Endothelial cell of umbilical vein (primary cell): ENCODE results near the gene DGCR6. TPM values are rescaled to one million over a fixed set of nuclear protein-coding genes. Genes with fewer than 3 reads are reported as not detected.
"Not testable (repeated sequence)": the region's sequence is repeated elsewhere in the genome, so short reads cannot be mapped to it uniquely, and the experiment has no call there.

ENCODE experiments used
- BruUV-seq: library from RNA; stranded (reverse); fragments of 400-500 nt; replicated peaks from 2 replicates; lab custom pipeline; 2021; lab: Mats Ljungman, UMichigan
- CTCF ChIA-PET: fragments of 300-600, 350-600 bp; sonication (Branson Sonifier 250); formaldehyde crosslinking; loops from one replicate; lab custom pipeline; 2021; ENCODE audit warnings: antibody characterized with exemption, inconsistent platforms; lab: Charles Lee
- POLR2A ChIA-PET: fragments of 300-600, 350-600 bp; sonication (Branson Sonifier 250); formaldehyde crosslinking; loops from one replicate; lab custom pipeline; 2021; ENCODE audit warnings: antibody characterized with exemption, inconsistent platforms; lab: Charles Lee
- DNase-seq: peaks from one replicate; pipeline ENCODE4 v3.0.0-alpha.2; 2011; ENCODE audit warnings: low read depth, low spot score
- FAIRE-seq: peaks from 2 replicates; lab custom pipeline; 2011; peaks lifted over from hg19 to GRCh38; lab: Jason Lieb, UNC
- H2AFZ ChIP-seq: 2 replicates; pipeline ENCODE4 v1.6.0; 2012; ENCODE audit warnings: low read depth, low read length, control low read depth, inconsistent platforms
- H3K27ac ChIP-seq: 2 replicates; pipeline ENCODE4 v1.5.1; 2011; ENCODE audit warnings: low read depth, mild to moderate bottlenecking, control low read depth, low read length, moderate library complexity; ENCODE audit not compliant: insufficient read depth
- H3K27me3 ChIP-seq, 2 experiments: 2 replicates each; pipeline versions ENCODE4 v1.6.0 to v1.6.1; 2011; ENCODE audit warnings: low read length in 2 of 2, mixed read lengths in 1 of 2; ENCODE audit not compliant: control insufficient read depth in 2 of 2, insufficient read depth in 2 of 2
- H3K36me3 ChIP-seq, 2 experiments: 2 replicates in 1 of 2; 3 replicates in 1 of 2; pipeline ENCODE4 v1.5.1; 2011; ENCODE audit warnings: low read length in 2 of 2, mild to moderate bottlenecking in 1 of 2, moderate library complexity in 1 of 2; ENCODE audit not compliant: control insufficient read depth in 2 of 2, insufficient read depth in 2 of 2; ENCODE audit errors: extremely low read depth in 1 of 2
- H3K4me1 ChIP-seq: 3 replicates; pipeline ENCODE4 v1.5.1; 2011; ENCODE audit warnings: mild to moderate bottlenecking, low read length; ENCODE audit not compliant: control insufficient read depth, insufficient read depth; ENCODE audit errors: extremely low read depth
- H3K4me2 ChIP-seq: 2 replicates; pipeline ENCODE4 v1.6.1; 2011; ENCODE audit warnings: low read length, control low read depth, mixed read lengths; ENCODE audit not compliant: insufficient read depth
- H3K4me3 ChIP-seq, 3 experiments: fragments of 200-600 bp in 1 of 3; sonication (generic), shearing (Covaris generic) in 1 of 3; replicated peaks in 1 of 3; 2 replicates each; pipeline ENCODE4 v1.5.1; 2011 to 2016; ENCODE audit warnings: control low read depth in 3 of 3, low read length in 3 of 3, mild to moderate bottlenecking in 2 of 3, inconsistent platforms in 1 of 3, low read depth in 1 of 3, moderate library complexity in 1 of 3; ENCODE audit not compliant: insufficient read depth in 1 of 3
- H3K79me2 ChIP-seq: 2 replicates; pipeline ENCODE4 v1.6.0; 2012; ENCODE audit warnings: low read length, inconsistent platforms; ENCODE audit not compliant: control insufficient read depth, insufficient read depth
- H3K9ac ChIP-seq: replicated peaks from 2 replicates; pipeline ENCODE3; 2011; ENCODE audit warnings: low read length, control low read depth; ENCODE audit not compliant: insufficient read depth; ENCODE audit errors: extremely low read depth
- H3K9me1 ChIP-seq: replicated peaks from 3 replicates; pipeline ENCODE4 v1.6.0; 2011; ENCODE audit warnings: mild to moderate bottlenecking, low read length; ENCODE audit not compliant: control insufficient read depth, insufficient read depth; ENCODE audit errors: extremely low read depth
- H3K9me3 ChIP-seq: replicated peaks from 2 replicates; pipeline ENCODE4 v1.5.1; 2012; ENCODE audit warnings: low read length, inconsistent platforms; ENCODE audit not compliant: control insufficient read depth, insufficient read depth
- H4K20me1 ChIP-seq: replicated peaks from 2 replicates; pipeline ENCODE3; 2011; ENCODE audit warnings: mild to moderate bottlenecking, low read length; ENCODE audit not compliant: control insufficient read depth, insufficient read depth; ENCODE audit errors: extremely low read depth
- EZH2 ChIP-seq: IDR thresholded peaks from 2 replicates; pipeline ENCODE4 v1.6.1; 2012; ENCODE audit warnings: borderline replicate concordance, low read depth, mild to moderate bottlenecking, moderate library complexity, low read length, inconsistent platforms; ENCODE audit not compliant: severe bottlenecking
- FOS ChIP-seq: IDR thresholded peaks from 2 replicates; pipeline ENCODE4 v1.6.1; 2011; ENCODE audit warnings: mild to moderate bottlenecking, low read length, moderate library complexity, borderline replicate concordance; ENCODE audit not compliant: insufficient read depth
- GATA2 ChIP-seq: IDR thresholded peaks from 2 replicates; pipeline ENCODE4 v1.7.0; 2011; ENCODE audit warnings: low read depth, mild to moderate bottlenecking, moderate library complexity, mixed read lengths, low read length; ENCODE audit not compliant: insufficient read length, insufficient read depth
- JUN ChIP-seq: IDR thresholded peaks from 2 replicates; pipeline ENCODE4 v1.6.1; 2011; ENCODE audit warnings: borderline replicate concordance, low read depth; ENCODE audit not compliant: insufficient read length, insufficient read depth
- MAX ChIP-seq: IDR thresholded peaks from 2 replicates; pipeline ENCODE4 v1.6.1; 2011; ENCODE audit not compliant: insufficient read depth, insufficient read length
- MYC ChIP-seq: IDR thresholded peaks from one replicate; pipeline ENCODE4 v1.6.1; 2011; ENCODE audit warnings: mild to moderate bottlenecking, low read depth, low read length
- POLR2A ChIP-seq: IDR thresholded peaks from 2 replicates; pipeline ENCODE4 v1.6.1; 2012; ENCODE audit warnings: low read depth, mild to moderate bottlenecking, control low read depth, low read length
- POLR2AphosphoS5 ChIP-seq: IDR thresholded peaks from 2 replicates; pipeline ENCODE4 v1.6.1; 2012; ENCODE audit warnings: low read depth, mild to moderate bottlenecking, control low read depth, low read length, moderate library complexity; ENCODE audit not compliant: insufficient read depth
- dilution Hi-C: fragments of 300-500 bp; cut with MboI; formaldehyde crosslinking; loops from one replicate; pipeline ENCODE4 v1.15.0; 2019; ENCODE audit warnings: low sequenced_read_pairs; ENCODE audit not compliant: extremely low pct_ligation_motif_present
- intact Hi-C: fragments of 100-400 bp; cut with micrococcal nuclease; formaldehyde crosslinking; loops from one replicate; pipeline ENCODE4 v1.10.0; 2022
- polyA plus RNA-seq, 4 experiments: library from polyadenylated mRNA; depleted of rRNA in 3 of 4; stranded (reverse) in 3 of 4; unstranded in 1 of 4; fragments of >200 nt; gene quantifications; 2 replicates each; pipeline versions ENCODE4 v1.2.1 to v1.2.3, GENCODE V29; 2011 to 2012; ENCODE audit warnings: missing spikeins in 1 of 4
- total RNA-seq: library from RNA; stranded (reverse); gene quantifications from 2 replicates; pipeline ENCODE4 v1.2.3, GENCODE V29; 2021
- TF ChIP-seq, protein P1 (sequence below), 2 donors: IDR thresholded peaks; 1 replicate in 1 of 2; 2 replicates in 1 of 2; pipeline ENCODE4 v1.5.1; 2011; ENCODE audit warnings: low read length in 2 of 2, mild to moderate bottlenecking in 2 of 2, moderate library complexity in 2 of 2, control low read depth in 1 of 2, inconsistent platforms in 1 of 2, low read depth in 1 of 2; ENCODE audit not compliant: insufficient read depth in 1 of 2; ENCODE audit errors: extremely low read depth in 1 of 2

Gene DGCR6
- total and polyA plus RNA-seq, 2 donors (not counting 3 experiments of a cell fraction or from before 2014, with no cell fraction given), result 0.95 to 1.1 TPM

GRCh38 chr22:18935889-18936529 lies 29.9 kb downstream of the DGCR6 start, which contains the start of gene PRODH:
Gene PRODH, minus strand, starts transcription at chr22:18936293. Its CDS starts 6 bp downstream, at chr22:18936287.
- TF ChIP-seq EZH2 (no peak), GATA2 (no peak), MAX (no peak), FOS (no peak), POLR2AphosphoS5 (no peak), POLR2A (no peak), MYC (no peak), JUN (no peak)
- TF ChIP-seq, protein P1, sequence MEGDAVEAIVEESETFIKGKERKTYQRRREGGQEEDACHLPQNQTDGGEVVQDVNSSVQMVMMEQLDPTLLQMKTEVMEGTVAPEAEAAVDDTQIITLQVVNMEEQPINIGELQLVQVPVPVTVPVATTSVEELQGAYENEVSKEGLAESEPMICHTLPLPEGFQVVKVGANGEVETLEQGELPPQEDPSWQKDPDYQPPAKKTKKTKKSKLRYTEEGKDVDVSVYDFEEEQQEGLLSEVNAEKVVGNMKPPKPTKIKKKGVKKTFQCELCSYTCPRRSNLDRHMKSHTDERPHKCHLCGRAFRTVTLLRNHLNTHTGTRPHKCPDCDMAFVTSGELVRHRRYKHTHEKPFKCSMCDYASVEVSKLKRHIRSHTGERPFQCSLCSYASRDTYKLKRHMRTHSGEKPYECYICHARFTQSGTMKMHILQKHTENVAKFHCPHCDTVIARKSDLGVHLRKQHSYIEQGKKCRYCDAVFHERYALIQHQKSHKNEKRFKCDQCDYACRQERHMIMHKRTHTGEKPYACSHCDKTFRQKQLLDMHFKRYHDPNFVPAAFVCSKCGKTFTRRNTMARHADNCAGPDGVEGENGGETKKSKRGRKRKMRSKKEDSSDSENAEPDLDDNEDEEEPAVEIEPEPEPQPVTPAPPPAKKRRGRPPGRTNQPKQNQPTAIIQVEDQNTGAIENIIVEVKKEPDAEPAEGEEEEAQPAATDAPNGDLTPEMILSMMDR (IDR thresholded peaks at IDR 0.05; ENCODE audit: extremely low read depth in 1 of 2, insufficient read depth in 1 of 2, low read depth in 1 of 2, low read length in 2 of 2), result no peak
- Histone ChIP-seq H2AFZ (no peak within 1 kb of the TSS), H3K9me3 (no peaks in the 10 kb centered on the region), H3K27me3 (peaks cover 0 to 2% of the 10 kb centered on the region in 2 experiments), H3K4me1 (no peaks in the 10 kb centered on the region), H3K9ac (no peak within 1 kb of the TSS), H4K20me1 (no peaks in the 10 kb centered on the region), H3K27ac (no peak within 1 kb of the TSS), H3K4me3 (no peak within 1 kb of the TSS), H3K79me2 (no peaks in the 10 kb centered on the region), H3K9me1 (no peaks in the 10 kb centered on the region), H3K4me2 (no peak within 1 kb of the TSS), H3K36me3 (no peaks in the 10 kb centered on the region)
- dilution Hi-C loops, result no loop called here
- ChIA-PET POLR2A (no interaction called here), CTCF (interaction anchor here (0.8 kb wide), 1 partner anchor 1434 kb away, joined by 3 read pairs; no protein-coding TSS in a partner anchor)
- FAIRE-seq, result no peak
- BruUV-seq, result no TSS peak
- intact Hi-C loops, result no loop called here
- DNase-seq, result no peak

- intact Hi-C loops, POLR2A ChIA-PET, H3K4me3 ChIP-seq, H3K9ac ChIP-seq, FAIRE-seq, H4K20me1 ChIP-seq, CTCF ChIA-PET, H3K9me3 ChIP-seq, dilution Hi-C loops, DNase-seq, H2AFZ ChIP-seq, H3K36me3 ChIP-seq, H3K27me3 ChIP-seq, H3K4me2 ChIP-seq, H3K27ac ChIP-seq, H3K9me1 ChIP-seq, BruUV-seq, H3K79me2 ChIP-seq, H3K4me1 ChIP-seq: not testable (repeated sequence)
These were observed 32.6 kb downstream of the DGCR6 start for GRCh38 chr22:18938691-18939090.
